Activated CD4-positive, alpha-beta T cell treated with anti-CD3 and anti-CD28 coated beads, Interleukin-2, amount 10 ng/mL, durations not matched to agents 24 days and 14 days (primary cell): ENCODE data around the gene TRIM65. TPM values are rescaled to one million over a fixed set of nuclear protein-coding genes. Genes with fewer than 3 reads are reported as not detected.
"Not testable (repeated sequence)": the region's sequence is repeated elsewhere in the genome, so short reads cannot be mapped to it uniquely, and the experiment has no call there.

Experiments used
- DNase-seq: peaks from one replicate; pipeline ENCODE4 v3.0.0; 2022
- H3K27ac Mint-ChIP-seq: one replicate; pipeline ENCODE4 v1.8.0; 2022; ENCODE audit warnings: mild to moderate bottlenecking, mixed read lengths
- H3K27me3 Mint-ChIP-seq: one replicate; pipeline ENCODE4 v1.8.0; 2022; ENCODE audit warnings: mixed read lengths
- H3K36me3 Mint-ChIP-seq: one replicate; pipeline ENCODE4 v1.8.0; 2022; ENCODE audit warnings: low read depth, mild to moderate bottlenecking, mixed read lengths
- H3K4me1 Mint-ChIP-seq: one replicate; pipeline ENCODE4 v1.8.0; 2021; ENCODE audit warnings: mixed read lengths
- H3K4me3 Mint-ChIP-seq: one replicate; pipeline ENCODE4 v1.8.0; 2022; ENCODE audit warnings: mild to moderate bottlenecking, moderate library complexity, mixed read lengths
- H3K9me3 Mint-ChIP-seq: one replicate; pipeline ENCODE4 v1.8.0; 2021; ENCODE audit warnings: mixed read lengths
- intact Hi-C: fragments of 100-400 bp; cut with micrococcal nuclease; formaldehyde crosslinking; loops from one replicate; pipeline ENCODE4 v1.15.1; 2023
- total RNA-seq: library from RNA; stranded (reverse); gene quantifications from 2 replicates; pipeline ENCODE4 v1.2.3, GENCODE V29; 2022

Gene TRIM65
- total RNA-seq, 1 donor from 2014 or later, result 48.1 TPM

GRCh38 chr17:75897160-75898019, 639 bp upstream of the TRIM65 start:
- DNase-seq, result no peak
- Mint-ChIP-seq H3K36me3 (peaks cover 35% of the 10 kb centered on the region), H3K4me1 (peaks cover 22% of the 10 kb centered on the region), H3K27ac (peak overlapping the region; percentile 79), H3K4me3 (peak overlapping the region; percentile 72), H3K27me3 (no peaks in the 10 kb centered on the region), H3K9me3 (no peaks in the 10 kb centered on the region)
- intact Hi-C loops, result loop anchor here (2.0 to 5.0 kb wide), 2 partner anchors 21 to 120 kb away; a partner anchor contains a TSS

GRCh38 chr17:75895370-75896155, 1.2 kb downstream of the TRIM65 start:
- no peaks in the 10 kb centered on the region for H3K27me3 Mint-ChIP-seq
- H3K4me1 Mint-ChIP-seq, result peaks cover 22% of the 10 kb centered on the region
- H3K36me3 Mint-ChIP-seq, result peaks cover 28% of the 10 kb centered on the region
- H3K4me3 Mint-ChIP-seq, result peak overlapping the region; percentile 94
- H3K27ac Mint-ChIP-seq, result peak overlapping the region; percentile 89
- no peaks in the 10 kb centered on the region for H3K9me3 Mint-ChIP-seq
- intact Hi-C loops, result loop anchor here (1.0 to 5.0 kb wide), 3 partner anchors 10 to 118 kb away; a partner anchor contains a TSS
- DNase-seq, result no peak

- Mint-ChIP-seq H3K9me3 (no peaks in the 10 kb centered on the region), H3K27me3 (no peaks in the 10 kb centered on the region), H3K4me3 (peak overlapping the region; percentile 64), H3K36me3 (peaks cover 29% of the 10 kb centered on the region), H3K4me1 (peaks cover 26% of the 10 kb centered on the region), H3K27ac (peak overlapping the region; percentile 79)
- intact Hi-C loops, result no loop called here
- no peak for DNase-seq
Measured at GRCh38 chr17:75894049-75894733, 2.6 kb downstream of the TRIM65 start.

GRCh38 chr17:75893305-75894048, 3.3 kb downstream of the TRIM65 start:
- intact Hi-C loops, result no loop called here
- peak overlapping the region; percentile 79 for H3K27ac Mint-ChIP-seq

GRCh38 chr17:75892556-75893224, 4.1 kb downstream of the TRIM65 start:
- Mint-ChIP-seq H3K4me1 (peaks cover 26% of the 10 kb centered on the region), H3K27me3 (no peaks in the 10 kb centered on the region), H3K27ac (no peak overlapping the region), H3K9me3 (no peaks in the 10 kb centered on the region), H3K4me3 (no peak overlapping the region), H3K36me3 (peaks cover 24% of the 10 kb centered on the region)
- intact Hi-C loops, result no loop called here
- DNase-seq, result no peak

More at GRCh38 chr17:75893305-75894048, 3.3 kb downstream of the TRIM65 start:
- no peaks in the 10 kb centered on the region for H3K27me3 Mint-ChIP-seq
- peaks cover 26% of the 10 kb centered on the region for H3K4me1 Mint-ChIP-seq
- H3K36me3 Mint-ChIP-seq, result peaks cover 26% of the 10 kb centered on the region
- no peak for DNase-seq
- no peaks in the 10 kb centered on the region for H3K9me3 Mint-ChIP-seq
- peak overlapping the region; percentile 64 for H3K4me3 Mint-ChIP-seq

- Mint-ChIP-seq H3K4me3 (no peak overlapping the region), H3K36me3 (peaks cover 24% of the 10 kb centered on the region), H3K27me3 (no peaks in the 10 kb centered on the region), H3K27ac (no peak overlapping the region), H3K4me1 (peaks cover 22% of the 10 kb centered on the region), H3K9me3 (no peaks in the 10 kb centered on the region)
- no peak for DNase-seq
- intact Hi-C loops, result no loop called here
Measured at GRCh38 chr17:75891605-75892555, 4.9 kb downstream of the TRIM65 start.

- H3K4me1 Mint-ChIP-seq, result peaks cover 22% of the 10 kb centered on the region
- intact Hi-C loops, result no loop called here
- H3K4me3 Mint-ChIP-seq, result no peak overlapping the region
- no peaks in the 10 kb centered on the region for H3K27me3 Mint-ChIP-seq
- no peak overlapping the region for H3K27ac Mint-ChIP-seq
- no peaks in the 10 kb centered on the region for H3K9me3 Mint-ChIP-seq
- no peak for DNase-seq
- peaks cover 27% of the 10 kb centered on the region for H3K36me3 Mint-ChIP-seq
Measured at GRCh38 chr17:75891022-75891604, 5.6 kb downstream of the TRIM65 start.

GRCh38 chr17:75889454-75889853, 7.3 kb downstream of the TRIM65 start:
- H3K4me3 Mint-ChIP-seq, result no peak overlapping the region
- intact Hi-C loops, result no loop called here
- H3K36me3 Mint-ChIP-seq, result peaks cover 19% of the 10 kb centered on the region
- no peaks in the 10 kb centered on the region for H3K9me3 Mint-ChIP-seq
- H3K27ac Mint-ChIP-seq, result peak overlapping the region; percentile 34
- peaks cover 13% of the 10 kb centered on the region for H3K4me1 Mint-ChIP-seq
- DNase-seq, result no peak
- peaks cover under 1% of the 10 kb centered on the region for H3K27me3 Mint-ChIP-seq

GRCh38 chr17:75888484-75888883, 8.3 kb downstream of the TRIM65 start:
- H3K9me3 Mint-ChIP-seq, result no peaks in the 10 kb centered on the region
- no peak overlapping the region for H3K27ac Mint-ChIP-seq
- H3K4me3 Mint-ChIP-seq, result no peak overlapping the region
- peaks cover 2% of the 10 kb centered on the region for H3K27me3 Mint-ChIP-seq
- intact Hi-C loops, result no loop called here
- DNase-seq, result no peak
- peaks cover 13% of the 10 kb centered on the region for H3K36me3 Mint-ChIP-seq
- peaks cover 6% of the 10 kb centered on the region for H3K4me1 Mint-ChIP-seq

- H3K4me3 Mint-ChIP-seq, intact Hi-C loops, H3K27me3 Mint-ChIP-seq: not testable (repeated sequence)
Measured at GRCh38 chr17:75885860-75886259, 10.9 kb downstream of the TRIM65 start.

GRCh38 chr17:75885431-75885830, 11.3 kb downstream of the TRIM65 start:
- Mint-ChIP-seq H3K36me3 (peaks cover 10% of the 10 kb centered on the region), H3K27ac (no peak overlapping the region), H3K4me1 (peaks cover 12% of the 10 kb centered on the region), H3K4me3 (no peak overlapping the region), H3K9me3 (no peaks in the 10 kb centered on the region), H3K27me3 (peaks cover 11% of the 10 kb centered on the region)
- intact Hi-C loops, result no loop called here
- no peak for DNase-seq

More at GRCh38 chr17:75885860-75886259, 10.9 kb downstream of the TRIM65 start:
- DNase-seq, H3K9me3 Mint-ChIP-seq, H3K27ac Mint-ChIP-seq: not testable (repeated sequence)
- Mint-ChIP-seq H3K4me1 (peaks cover 12% of the 10 kb centered on the region), H3K36me3 (peaks cover 12% of the 10 kb centered on the region)
